ENCODE measurements around the gene GDPGP1.

- TF ChIP-seq CTCF (IDR thresholded peaks at IDR 0.05; ENCODE audit: insufficient read depth, low read length) = no peak
- TF ChIP-seq POLR2AphosphoS5 (IDR thresholded peaks at IDR 0.05; ENCODE audit: low read depth) = no peak; the same call in 1 of the 2 replicates
- TF ChIP-seq REST (IDR thresholded peaks at IDR 0.05; ENCODE audit: insufficient replicate concordance, low read depth) = no peak
- no peak for TF ChIP-seq GABPA (IDR thresholded peaks at IDR 0.05; ENCODE audit: low read depth)
Measured at GRCh38 chr15:90230610-90231009, 3.4 kb upstream of the GDPGP1 start.

Measured in HL-60 (cell line).